A673 (cell line): ENCODE measurements around the gene GBE1.

Source experiments
- CTCF ChIP-seq: fragments of 300-800, 200-600 bp; sonication (generic); conservative IDR thresholded peaks from 2 replicates; pipeline ENCODE4 v1.5.1; 2017; ENCODE audit warnings: low read depth, mild to moderate bottlenecking, antibody characterized with exemption, low read length, moderate library complexity, mixed read lengths
- EZH2 ChIP-seq: fragments of 200-600 bp; sonication (generic); IDR thresholded peaks from 2 replicates; pipeline ENCODE4 v1.6.1; 2017; ENCODE audit warnings: borderline replicate concordance, low read depth, mild to moderate bottlenecking, mixed read lengths, antibody characterized with exemption, low read length; ENCODE audit not compliant: poor library complexity, severe bottlenecking

DNA sequence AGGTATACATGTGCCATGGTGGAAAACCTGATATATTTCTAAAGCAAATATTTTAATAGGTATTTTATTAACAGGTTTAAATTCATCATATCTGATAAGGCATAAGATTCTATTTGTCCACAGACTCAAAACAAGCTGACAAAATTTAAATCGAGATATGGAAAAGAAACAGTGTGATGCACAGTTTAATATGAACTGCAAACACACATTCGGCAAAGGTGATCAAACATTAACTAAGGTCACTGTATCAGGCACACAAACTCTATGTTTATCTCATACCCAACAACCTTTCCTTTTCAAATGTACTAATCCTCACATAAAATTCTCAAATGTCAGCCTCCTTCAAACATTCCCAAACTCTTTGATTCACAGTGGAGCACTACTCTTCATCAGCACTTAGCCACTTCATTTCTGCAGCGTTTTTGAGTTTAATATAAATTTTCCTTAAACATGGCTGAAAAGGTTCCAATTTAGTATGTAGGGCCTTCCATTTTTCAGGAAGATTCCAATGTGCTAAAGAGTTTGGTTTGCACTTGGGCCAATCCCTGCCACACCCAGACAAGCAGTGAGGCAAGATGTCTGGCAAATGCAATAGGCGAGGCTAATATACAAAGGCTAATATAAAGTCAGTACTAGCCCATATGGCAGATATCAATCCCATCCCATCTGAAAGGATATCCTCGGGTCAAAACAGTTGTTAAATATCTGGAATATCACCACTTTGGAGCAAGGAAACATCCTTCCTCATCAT is 84.6 kb downstream of the GBE1 start:
- no peak for TF ChIP-seq CTCF
- no peak for TF ChIP-seq EZH2
